Neural cell (in vitro differentiated cells): ENCODE results near the gene PRSS50.

ENCODE experiments used
- CTCF ChIP-seq: fragments of 450-650 bp; IDR thresholded peaks from 2 replicates; pipeline ENCODE4 v1.5.1; 2014; ENCODE audit warnings: antibody characterized with exemption, mild to moderate bottlenecking, moderate library complexity; ENCODE audit not compliant: poor library complexity, severe bottlenecking
- EP300 ChIP-seq: fragments of 450-650 bp; conservative IDR thresholded peaks from 2 replicates; pipeline ENCODE4 v1.6.1; 2014; ENCODE audit warnings: antibody characterized with exemption, mild to moderate bottlenecking, moderate library complexity; ENCODE audit not compliant: poor library complexity, severe bottlenecking
- EZH2 ChIP-seq: fragments of 200-600, 300-800 bp; shearing (Covaris generic), sonication (generic); IDR thresholded peaks from 2 replicates; pipeline ENCODE4 v1.6.1; 2014; ENCODE audit warnings: antibody characterized with exemption, low read length, borderline replicate concordance, mild to moderate bottlenecking; ENCODE audit not compliant: insufficient read depth, poor library complexity, severe bottlenecking
- MXI1 ChIP-seq: fragments of 450-650 bp; conservative IDR thresholded peaks from 2 replicates; pipeline ENCODE4 v1.6.1; 2014; ENCODE audit warnings: antibody characterized with exemption, mild to moderate bottlenecking; ENCODE audit not compliant: poor library complexity, severe bottlenecking
- RAD21 ChIP-seq: fragments of 450-650 bp; conservative IDR thresholded peaks from 2 replicates; pipeline ENCODE4 v1.6.1; 2014; ENCODE audit warnings: antibody characterized with exemption, mild to moderate bottlenecking, moderate library complexity
- REST ChIP-seq: IDR thresholded peaks from 2 replicates; pipeline ENCODE4 v1.6.1; 2012; ENCODE audit warnings: borderline replicate concordance
- TAF1 ChIP-seq: IDR thresholded peaks from 2 replicates; pipeline ENCODE4 v1.6.1; 2012; ENCODE audit warnings: low read depth

- TF ChIP-seq CTCF (no peak), TAF1 (no peak), EZH2 (no peak), MXI1 (no peak), EP300 (no peak), REST (no peak), RAD21 (no peak)
These were observed 15.2 kb downstream of the PRSS50 start for GRCh38 chr3:46702246-46703012.
